Measurements from ENCODE around the gene TNFRSF19.
A peak's percentile ranks its signal among the peaks of the same experiment; 100 is the strongest.

Gene TNFRSF19

DNA sequence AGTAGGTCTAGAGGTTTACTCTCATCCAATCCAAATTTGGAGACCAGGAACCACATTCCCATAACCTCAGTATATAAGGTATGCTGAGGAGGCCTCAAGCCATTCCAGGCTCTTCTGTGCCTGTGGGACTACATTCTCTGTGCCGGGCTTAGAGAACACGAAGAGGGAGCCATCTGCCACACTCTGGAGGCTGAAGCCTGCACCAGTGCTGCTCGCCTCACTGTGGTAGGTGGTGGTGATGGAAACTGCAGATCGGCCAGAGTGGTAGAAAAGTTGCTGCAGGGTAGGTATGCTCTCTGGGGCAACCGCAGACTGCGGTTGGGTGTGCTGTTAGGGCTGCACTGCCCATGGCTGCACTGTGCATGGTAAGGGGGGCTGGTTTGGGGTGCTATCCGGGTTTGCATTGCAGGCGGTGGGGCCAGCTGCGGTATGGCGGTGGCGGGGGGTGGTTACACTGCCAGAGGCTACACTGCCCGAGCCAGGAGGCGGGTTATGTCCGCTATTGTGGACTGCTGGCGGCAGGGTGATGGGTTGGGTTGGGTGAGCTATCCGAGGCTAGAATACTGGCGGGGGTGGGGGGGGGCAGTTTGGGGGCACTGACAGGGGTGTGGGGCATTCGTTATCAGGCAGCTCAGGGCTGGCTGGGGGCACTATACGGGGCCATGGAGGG lies 145.0 kb downstream of the TNFRSF19 start:
- DNase-seq (ENCODE audit: extremely low read depth, low read depth) = no peak
- H3K4me3 ChIP-seq (replicated peaks; ENCODE audit: low read depth, low read length) = no peak overlapping the region
- no peak for TF ChIP-seq CTCF (IDR thresholded peaks at IDR 0.05; ENCODE audit: low read depth, low read length, missing control alignments)

GRCh38 chr13:23715762-23716235 lies 145.6 kb downstream of the TNFRSF19 start:
- no peak for DNase-seq (ENCODE audit: extremely low read depth, low read depth)
- peak; percentile 15 for TF ChIP-seq CTCF (IDR thresholded peaks at IDR 0.05; ENCODE audit: low read depth, low read length, missing control alignments)
- no peak overlapping the region for H3K4me3 ChIP-seq (replicated peaks; ENCODE audit: low read depth, low read length)

- H3K4me3 ChIP-seq (replicated peaks; ENCODE audit: low read depth, low read length) = no peak overlapping the region
- no peak for TF ChIP-seq CTCF (IDR thresholded peaks at IDR 0.05; ENCODE audit: low read depth, low read length, missing control alignments)
- DNase-seq (ENCODE audit: extremely low read depth, low read depth) = no peak
These were observed 146.2 kb downstream of the TNFRSF19 start for GRCh38 chr13:23716401-23716800.

DNA sequence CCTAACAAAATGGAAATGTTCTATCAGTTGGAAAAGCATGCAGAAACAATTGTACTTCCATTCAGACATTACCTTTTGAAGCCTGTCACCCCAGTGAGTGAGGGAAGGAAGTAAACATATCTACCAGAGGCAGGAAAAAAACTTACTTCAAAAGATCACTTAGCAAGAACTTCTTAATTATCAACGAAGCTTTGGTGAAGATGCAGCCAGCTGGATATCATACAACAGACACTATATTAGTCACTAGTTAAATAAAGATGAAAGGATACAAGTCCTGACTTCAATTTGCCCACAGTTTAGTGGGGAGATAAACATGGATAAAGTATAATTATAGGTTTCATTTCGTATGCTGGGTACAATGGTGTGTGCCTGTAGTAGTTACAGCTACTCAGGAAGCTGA lies 148.8 kb downstream of the TNFRSF19 start:
- no peak overlapping the region for H3K4me3 ChIP-seq (replicated peaks; ENCODE audit: low read depth, low read length)
- DNase-seq (ENCODE audit: extremely low read depth, low read depth) = no peak
- TF ChIP-seq CTCF (IDR thresholded peaks at IDR 0.05; ENCODE audit: low read depth, low read length, missing control alignments) = no peak

DNA sequence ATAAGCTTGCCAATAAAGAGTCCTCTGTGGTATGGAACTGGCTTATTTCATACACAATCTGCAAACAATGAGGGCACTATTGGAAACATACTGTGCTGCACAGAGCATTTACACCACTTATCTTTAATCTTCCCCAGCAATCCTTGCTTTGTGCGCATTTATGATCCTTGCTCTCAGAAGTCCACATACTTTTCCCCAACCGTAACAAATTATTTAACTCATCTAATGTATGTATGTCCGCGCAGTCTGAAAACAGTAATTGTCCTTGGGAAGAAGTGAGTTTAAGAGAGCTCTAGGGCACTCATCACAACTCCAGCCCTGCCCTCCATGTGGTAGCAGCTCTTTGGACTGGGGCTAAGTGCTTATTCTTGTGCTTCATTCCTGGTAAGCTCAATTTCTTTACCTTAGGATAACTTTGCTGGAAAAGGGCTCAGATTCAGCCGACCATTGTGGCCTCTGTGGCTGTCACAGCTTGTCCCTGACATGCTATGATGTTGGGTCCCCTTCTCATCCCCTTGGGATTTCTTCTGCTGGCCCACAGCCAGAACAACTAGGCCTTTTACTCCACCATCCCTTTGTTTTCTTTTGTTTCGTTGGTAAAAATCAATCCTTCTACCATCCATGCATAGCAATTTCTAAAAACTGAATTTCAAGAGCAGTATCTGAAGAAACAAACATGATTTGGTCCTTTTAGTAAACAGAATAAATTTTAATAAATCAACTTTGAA lies 152.7 kb downstream of the TNFRSF19 start:
- TF ChIP-seq CTCF (IDR thresholded peaks at IDR 0.05; ENCODE audit: low read depth, low read length, missing control alignments) = no peak
- DNase-seq (ENCODE audit: extremely low read depth, low read depth) = no peak
- H3K4me3 ChIP-seq (replicated peaks; ENCODE audit: low read depth, low read length) = no peak overlapping the region

- DNase-seq (ENCODE audit: extremely low read depth, low read depth) = no peak
- H3K4me3 ChIP-seq (replicated peaks; ENCODE audit: low read depth, low read length) = no peak overlapping the region
- no peak for TF ChIP-seq CTCF (IDR thresholded peaks at IDR 0.05; ENCODE audit: low read depth, low read length, missing control alignments)
These were observed 153.3 kb downstream of the TNFRSF19 start for GRCh38 chr13:23723471-23723870.
